GM18526 (cell line): ENCODE results near the gene MMP15.

ENCODE experiments used
- POLR2A ChIP-seq: IDR thresholded peaks from 3 replicates; pipeline ENCODE4 v1.6.1; 2011; ENCODE audit not compliant: insufficient read length; ENCODE audit errors: extremely low read depth

MMP15 gene

GRCh38 chr16:58046054-58046881 lies 20.7 kb downstream of the MMP15 start:
- TF ChIP-seq POLR2A: no peak

- no peak for TF ChIP-seq POLR2A
Measured at GRCh38 chr16:58046936-58047335, 21.4 kb downstream of the MMP15 start.

DNA sequence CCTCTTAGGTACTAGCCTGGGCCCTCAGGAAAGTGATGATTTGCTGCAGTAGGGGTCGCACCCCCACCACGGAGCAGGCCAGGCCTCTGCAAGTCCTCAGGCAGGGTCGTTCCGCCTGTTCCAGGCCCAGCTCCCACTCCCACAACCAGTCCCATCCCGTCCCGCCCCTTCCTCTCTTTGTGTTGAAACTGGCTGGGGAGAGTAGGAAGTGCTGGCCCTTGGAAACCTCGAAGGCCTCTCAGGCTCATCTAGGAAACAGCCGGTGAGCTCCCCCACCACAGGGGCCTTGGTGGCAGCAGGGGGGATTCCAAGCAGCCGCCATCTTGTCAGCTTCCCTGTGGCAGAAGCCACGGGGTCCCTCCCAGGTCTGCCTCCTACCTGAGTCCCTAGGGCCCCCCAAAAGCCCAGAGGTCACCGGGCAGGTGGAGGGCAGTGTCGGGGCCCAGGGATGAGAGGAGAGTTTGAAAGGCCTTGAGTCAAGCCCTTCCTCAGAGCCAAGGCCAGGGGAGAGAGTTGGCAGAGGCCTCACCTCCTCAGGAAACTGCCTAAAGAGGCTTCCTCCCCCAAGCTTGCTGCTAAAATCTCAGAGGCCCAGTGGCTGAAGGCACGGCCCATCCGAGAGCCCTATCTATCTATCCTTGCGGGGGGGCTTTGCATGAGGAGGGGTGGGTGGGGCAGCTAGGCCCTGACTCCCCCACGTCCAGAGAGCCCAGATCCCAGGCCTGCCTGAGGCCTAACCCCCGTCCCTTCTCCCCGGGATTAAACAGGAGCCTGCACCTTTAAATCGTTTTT lies 22.2 kb downstream of the MMP15 start:
- TF ChIP-seq POLR2A: no peak

GRCh38 chr16:58048494-58049231 lies 23.1 kb downstream of the MMP15 start:
- no peak for TF ChIP-seq POLR2A

- TF ChIP-seq POLR2A: no peak
Measured at GRCh38 chr16:58049232-58050185, 24.0 kb downstream of the MMP15 start.

- no peak for TF ChIP-seq POLR2A
Measured at GRCh38 chr16:58051296-58051695, 25.7 kb downstream of the MMP15 start.

GRCh38 chr16:58051821-58052603 lies 26.5 kb downstream of the MMP15 start:
- no peak for TF ChIP-seq POLR2A

GRCh38 chr16:58053682-58054005 lies 28.1 kb downstream of the MMP15 start:
- TF ChIP-seq POLR2A: no peak

- TF ChIP-seq POLR2A: no peak
Measured at GRCh38 chr16:58054289-58054688, 28.7 kb downstream of the MMP15 start.

DNA sequence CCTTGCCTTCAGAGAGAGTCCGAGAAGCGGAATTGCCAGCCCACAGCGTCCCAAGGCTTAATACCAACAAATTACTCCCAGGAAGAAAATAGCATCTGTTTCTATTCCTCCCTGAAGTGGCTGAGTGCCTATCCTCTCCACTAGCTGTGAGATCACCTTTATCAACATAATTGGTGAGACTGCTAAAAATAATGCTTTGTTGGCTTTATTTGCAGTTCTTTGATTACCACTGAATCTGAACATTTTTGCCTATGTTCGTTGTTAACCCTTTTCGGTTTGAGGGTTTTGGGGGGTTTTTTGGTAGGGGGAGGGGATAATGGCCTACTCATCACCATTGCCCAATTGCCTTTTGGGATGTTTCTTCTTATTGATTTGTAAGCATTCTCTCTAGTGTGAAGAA lies 31.0 kb downstream of the MMP15 start:
- TF ChIP-seq POLR2A: no peak

DNA sequence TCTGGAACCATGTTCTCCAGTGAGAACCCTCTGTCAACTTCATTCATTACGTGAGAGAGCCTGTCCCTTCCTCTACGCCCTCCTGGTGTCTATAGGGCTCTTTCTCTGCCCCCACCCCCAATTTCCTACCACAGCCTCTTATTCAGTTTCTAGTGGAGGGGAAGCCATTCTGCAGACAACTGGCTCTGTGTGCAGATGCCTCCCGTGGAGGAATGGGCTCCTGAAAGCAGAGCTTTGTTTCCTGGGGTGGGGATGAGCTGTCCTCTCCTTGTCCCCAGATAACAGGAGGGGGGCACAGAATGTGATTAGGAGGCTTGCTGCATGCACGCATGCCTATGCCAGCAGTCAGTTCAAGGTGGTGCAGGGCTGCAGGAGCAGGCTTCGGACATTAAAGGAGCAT lies 31.6 kb downstream of the MMP15 start:
- TF ChIP-seq POLR2A: no peak

DNA sequence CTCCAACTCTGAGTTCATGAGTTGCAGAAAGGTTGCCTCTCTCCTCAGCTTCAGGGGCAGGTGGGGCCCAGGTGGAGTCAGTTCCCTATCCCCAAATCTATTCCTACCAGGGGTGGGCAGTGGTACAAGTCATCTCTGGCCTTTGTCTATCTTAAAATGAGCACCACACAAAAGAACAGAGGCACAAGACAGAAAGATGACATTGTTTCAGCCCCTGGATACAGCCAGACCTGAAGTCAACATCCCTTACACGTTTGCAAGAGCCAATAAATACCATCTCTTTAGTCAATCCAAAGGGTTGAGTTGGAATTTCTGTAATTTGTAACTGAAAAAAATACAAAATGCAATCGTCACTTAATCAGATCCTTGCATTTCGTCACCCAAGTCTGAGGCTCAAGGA lies 32.2 kb downstream of the MMP15 start:
- TF ChIP-seq POLR2A: no peak

DNA sequence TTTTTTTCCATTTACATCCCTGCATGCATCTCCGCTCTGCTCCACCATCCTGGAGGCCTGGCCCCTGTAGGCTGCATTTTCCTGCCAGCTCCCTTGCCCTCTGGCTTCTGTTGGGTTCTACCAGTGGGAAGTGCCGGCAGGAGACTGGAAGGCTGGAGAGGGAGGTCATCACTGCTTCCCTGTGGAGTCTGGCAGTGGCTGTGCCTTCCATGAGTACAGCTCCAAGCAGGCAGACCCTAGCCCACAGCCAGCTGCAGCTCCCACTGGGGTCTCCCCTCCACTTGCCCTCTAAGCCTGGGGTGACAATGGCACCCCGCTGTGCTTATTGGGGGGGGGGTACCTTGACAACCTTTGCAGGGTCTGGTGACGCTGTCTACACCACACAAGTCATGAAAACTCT lies 37.3 kb downstream of the MMP15 start:
- no peak for TF ChIP-seq POLR2A
